Activated B cell treated with CpG ODN at 0.5 μM for 24 hours (primary cell): ENCODE results near the gene CADPS. TPM values are rescaled to one million over a fixed set of nuclear protein-coding genes. Genes with fewer than 3 reads are reported as not detected.

Experiments
- ATAC-seq: fragments of 200-7000 bp; cut with Tn5 transposase; one replicate; pipeline ENCODE4 v1.10.0; 2021; ENCODE audit warnings: low read depth, mild to moderate bottlenecking, moderate library complexity
- CTCF ChIA-PET: fragments of 350-600 bp; sonication (Branson Sonifier 250); formaldehyde crosslinking; loops from one replicate; lab custom pipeline; 2021; ENCODE audit warnings: antibody characterized with exemption; lab: Charles Lee
- POLR2A ChIA-PET: fragments of 350-600 bp; sonication (Branson Sonifier 250); formaldehyde crosslinking; loops from one replicate; lab custom pipeline; 2021; ENCODE audit warnings: antibody characterized with exemption; lab: Charles Lee
- DNase-seq: peaks from one replicate; pipeline ENCODE4 v3.0.0; 2022
- H3K27ac Mint-ChIP-seq: one replicate; pipeline ENCODE4 v1.8.0; 2020; ENCODE audit warnings: mixed read lengths
- H3K27me3 Mint-ChIP-seq: one replicate; pipeline ENCODE4 v1.8.0; 2021; ENCODE audit warnings: mixed read lengths
- H3K36me3 Mint-ChIP-seq: one replicate; pipeline ENCODE4 v1.8.0; 2021; ENCODE audit warnings: low read depth, mixed read lengths
- H3K4me1 Mint-ChIP-seq: one replicate; pipeline ENCODE4 v1.8.0; 2021; ENCODE audit warnings: mixed read lengths
- H3K4me3 Mint-ChIP-seq: one replicate; pipeline ENCODE4 v1.8.0; 2020; ENCODE audit warnings: mild to moderate bottlenecking, mixed read lengths
- H3K9me3 Mint-ChIP-seq: one replicate; pipeline ENCODE4 v1.8.0; 2020; ENCODE audit warnings: mixed read lengths
- intact Hi-C: fragments of 100-400 bp; cut with micrococcal nuclease; formaldehyde crosslinking; loops from one replicate; pipeline ENCODE4 v1.15.1; 2024
- total RNA-seq: library from RNA; stranded (reverse); gene quantifications from 2 replicates; pipeline ENCODE4 v1.2.3, GENCODE V29; 2022
- TF ChIP-seq, protein P1 (sequence below): fragments of 200-600 bp; IDR thresholded peaks from one replicate; pipeline ENCODE4 v1.8.0; 2022; ENCODE audit warnings: antibody characterized with exemption, mild to moderate bottlenecking

The CADPS gene
- total RNA-seq, 1 donor from 2014 or later = not detected

DNA sequence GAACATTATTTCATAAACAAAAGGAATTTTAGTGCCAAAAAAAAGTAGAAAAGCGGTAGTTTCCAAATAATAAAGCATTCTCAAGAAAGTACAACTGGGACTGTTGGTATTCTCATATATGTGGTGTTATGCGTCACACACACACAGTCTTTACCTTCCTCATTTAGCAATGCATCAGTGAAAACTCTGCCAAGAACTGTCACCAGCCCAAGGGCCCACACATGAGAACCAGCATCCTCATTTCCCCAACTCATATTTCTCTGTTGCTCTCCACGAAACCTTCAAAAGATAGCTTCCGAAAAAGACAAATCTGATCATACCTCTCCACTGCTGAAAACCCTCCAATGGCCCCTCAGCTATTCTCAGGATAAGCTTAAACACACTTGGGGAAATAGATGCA lies 150.7 kb downstream of the CADPS start:
- Mint-ChIP-seq H3K27me3 (peaks cover 1% of the 10 kb centered on the region), H3K9me3 (no peaks in the 10 kb centered on the region), H3K27ac (no peak overlapping the region), H3K4me3 (no peak overlapping the region), H3K4me1 (no peaks in the 10 kb centered on the region), H3K36me3 (no peaks in the 10 kb centered on the region)
- ATAC-seq = no peak
- TF ChIP-seq, protein P1, sequence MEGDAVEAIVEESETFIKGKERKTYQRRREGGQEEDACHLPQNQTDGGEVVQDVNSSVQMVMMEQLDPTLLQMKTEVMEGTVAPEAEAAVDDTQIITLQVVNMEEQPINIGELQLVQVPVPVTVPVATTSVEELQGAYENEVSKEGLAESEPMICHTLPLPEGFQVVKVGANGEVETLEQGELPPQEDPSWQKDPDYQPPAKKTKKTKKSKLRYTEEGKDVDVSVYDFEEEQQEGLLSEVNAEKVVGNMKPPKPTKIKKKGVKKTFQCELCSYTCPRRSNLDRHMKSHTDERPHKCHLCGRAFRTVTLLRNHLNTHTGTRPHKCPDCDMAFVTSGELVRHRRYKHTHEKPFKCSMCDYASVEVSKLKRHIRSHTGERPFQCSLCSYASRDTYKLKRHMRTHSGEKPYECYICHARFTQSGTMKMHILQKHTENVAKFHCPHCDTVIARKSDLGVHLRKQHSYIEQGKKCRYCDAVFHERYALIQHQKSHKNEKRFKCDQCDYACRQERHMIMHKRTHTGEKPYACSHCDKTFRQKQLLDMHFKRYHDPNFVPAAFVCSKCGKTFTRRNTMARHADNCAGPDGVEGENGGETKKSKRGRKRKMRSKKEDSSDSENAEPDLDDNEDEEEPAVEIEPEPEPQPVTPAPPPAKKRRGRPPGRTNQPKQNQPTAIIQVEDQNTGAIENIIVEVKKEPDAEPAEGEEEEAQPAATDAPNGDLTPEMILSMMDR = no peak
- intact Hi-C loops = no loop called here
- DNase-seq = no peak
- ChIA-PET CTCF (no interaction called here), POLR2A (no interaction called here)

DNA sequence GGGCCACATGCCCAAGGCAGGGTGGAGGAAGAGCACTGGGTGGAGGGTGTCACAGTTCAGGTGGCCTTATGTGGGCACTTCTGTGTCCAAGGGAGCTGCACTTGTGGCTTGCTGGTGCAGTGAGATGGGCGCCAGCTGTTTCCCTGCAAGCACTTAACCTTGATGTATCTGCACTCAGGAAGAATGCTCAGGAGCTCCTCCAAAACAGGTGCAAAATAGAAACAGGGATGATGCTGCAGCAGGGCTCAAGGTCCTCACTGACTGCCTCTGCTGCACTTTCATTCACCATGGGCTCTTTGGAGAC lies 151.3 kb downstream of the CADPS start:
- intact Hi-C loops = no loop called here
- CTCF ChIA-PET = no interaction called here
- H3K27ac Mint-ChIP-seq = no peak overlapping the region
- no peak overlapping the region for H3K4me3 Mint-ChIP-seq
- ATAC-seq = no peak
- POLR2A ChIA-PET = no interaction called here
- no peaks in the 10 kb centered on the region for H3K9me3 Mint-ChIP-seq
- H3K36me3 Mint-ChIP-seq = no peaks in the 10 kb centered on the region
- DNase-seq = no peak
- H3K4me1 Mint-ChIP-seq = no peaks in the 10 kb centered on the region
- TF ChIP-seq, protein P1 = no peak
- peaks cover 1% of the 10 kb centered on the region for H3K27me3 Mint-ChIP-seq

DNA sequence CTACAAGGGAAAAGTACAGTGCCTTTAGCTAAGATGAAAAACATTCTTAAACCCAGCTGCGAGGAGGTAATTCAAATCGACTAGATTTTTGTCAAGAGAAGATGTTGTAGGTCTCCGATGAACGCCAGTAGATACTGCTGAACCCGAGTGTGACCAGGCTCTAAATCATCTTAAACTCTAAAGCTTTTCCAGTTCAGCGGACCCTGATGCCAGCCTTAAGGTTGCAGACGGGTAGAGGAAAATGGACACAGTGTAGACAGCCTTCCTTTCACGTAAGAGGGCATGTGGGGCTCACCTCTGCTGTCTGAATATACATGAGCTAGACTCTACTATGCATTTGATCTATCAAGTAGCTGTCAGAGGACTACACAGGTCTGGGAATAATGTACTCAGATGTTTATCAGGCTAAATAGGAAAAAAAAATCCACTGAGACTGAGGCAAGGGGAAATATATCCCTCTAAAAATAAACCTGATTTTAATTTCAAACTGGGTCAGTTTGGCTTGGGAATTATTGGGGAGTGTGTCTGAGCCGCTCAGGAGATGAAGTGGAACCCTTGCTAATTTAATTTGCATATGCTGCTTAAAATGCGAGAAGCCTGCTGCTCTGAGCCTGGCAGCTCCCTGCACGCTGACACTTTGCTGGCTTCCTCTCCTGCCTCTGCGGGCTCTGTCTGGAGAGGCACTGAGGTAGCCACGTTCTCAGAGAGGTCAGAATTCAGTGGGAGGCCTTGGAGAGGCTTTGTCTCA lies 151.9 kb downstream of the CADPS start:
- intact Hi-C loops = no loop called here
- DNase-seq (no peak), ATAC-seq (no peak)
- POLR2A ChIA-PET = no interaction called here
- TF ChIP-seq, protein P1 = no peak
- Mint-ChIP-seq H3K36me3 (no peaks in the 10 kb centered on the region), H3K4me1 (no peaks in the 10 kb centered on the region), H3K27me3 (peaks cover 1% of the 10 kb centered on the region), H3K27ac (no peak overlapping the region), H3K9me3 (no peaks in the 10 kb centered on the region), H3K4me3 (no peak overlapping the region)
- CTCF ChIA-PET = no interaction called here

DNA sequence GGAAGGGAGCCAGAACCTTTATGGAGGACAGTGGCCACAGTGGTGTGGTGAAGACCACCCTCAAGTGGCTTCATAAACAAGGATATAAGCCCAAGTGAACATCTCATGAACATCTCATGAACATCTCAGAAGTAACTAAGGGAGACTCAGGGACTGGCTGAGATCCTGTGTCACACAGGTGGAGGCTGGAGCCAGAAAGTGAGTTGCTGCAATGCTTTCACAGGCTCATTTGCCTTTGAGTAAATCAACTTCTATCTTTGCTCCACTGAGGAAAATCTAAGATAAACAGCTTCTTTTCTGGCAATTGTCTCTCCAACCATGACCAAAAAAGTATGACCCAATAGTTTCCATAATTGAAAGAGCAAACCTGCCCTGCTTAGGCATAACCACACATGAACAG lies 152.9 kb downstream of the CADPS start:
- Mint-ChIP-seq H3K36me3 (no peaks in the 10 kb centered on the region), H3K27ac (no peak overlapping the region), H3K9me3 (no peaks in the 10 kb centered on the region), H3K4me1 (no peaks in the 10 kb centered on the region), H3K4me3 (no peak overlapping the region), H3K27me3 (peaks cover 1% of the 10 kb centered on the region)
- ChIA-PET CTCF (no interaction called here), POLR2A (no interaction called here)
- TF ChIP-seq, protein P1 = no peak
- ATAC-seq (no peak), DNase-seq (no peak)
- intact Hi-C loops = no loop called here

DNA sequence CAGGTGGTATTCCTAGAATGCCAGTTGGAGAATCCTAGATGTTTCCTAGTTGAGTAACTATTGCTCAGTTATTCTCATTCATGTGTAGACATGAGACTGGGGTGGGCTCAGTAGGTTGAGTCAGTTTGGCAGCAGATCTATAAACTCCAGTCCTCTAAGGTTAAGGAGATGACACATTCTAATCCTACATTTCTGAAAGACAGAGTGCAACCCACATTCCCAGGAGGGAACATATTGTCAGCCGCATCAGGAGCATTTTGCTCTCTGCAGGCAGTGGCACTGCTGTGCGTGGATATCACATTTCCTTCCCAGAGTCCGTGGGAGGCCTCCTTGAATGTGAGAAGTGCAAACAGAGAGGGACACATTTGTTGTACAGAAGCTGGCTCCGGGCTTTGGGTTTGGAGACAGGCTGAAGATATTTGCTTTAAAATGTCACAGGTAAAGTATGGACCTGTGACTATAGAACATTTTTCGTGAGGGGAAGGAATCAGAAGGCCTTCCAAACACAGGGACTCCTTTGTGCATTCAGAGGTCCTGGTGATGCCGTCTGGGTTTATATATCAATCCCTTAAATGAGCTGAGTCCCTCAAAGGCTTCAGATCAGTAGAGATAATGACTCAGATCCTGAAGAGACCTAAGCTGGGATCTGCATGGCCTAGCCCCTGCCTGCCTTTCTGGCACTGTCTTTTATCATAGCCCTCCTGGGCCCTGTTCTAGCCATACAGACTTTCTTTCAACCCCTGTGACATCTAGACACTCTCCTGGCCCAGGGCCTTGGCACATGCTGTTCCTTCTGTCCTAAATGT lies 156.5 kb downstream of the CADPS start:
- DNase-seq (no peak), ATAC-seq (no peak)
- Mint-ChIP-seq H3K36me3 (no peaks in the 10 kb centered on the region), H3K9me3 (no peaks in the 10 kb centered on the region), H3K4me3 (no peak overlapping the region), H3K4me1 (no peaks in the 10 kb centered on the region), H3K27ac (no peak overlapping the region), H3K27me3 (no peaks in the 10 kb centered on the region)
- ChIA-PET CTCF (no interaction called here), POLR2A (no interaction called here)
- intact Hi-C loops = no loop called here
- TF ChIP-seq, protein P1 = no peak
